K562 (cell line): ENCODE results near the gene UBE2I. TPM values are rescaled to one million over a fixed set of nuclear protein-coding genes. Genes with fewer than 3 reads are reported as not detected.

Experiments used
- LARP7 ChIP-seq: fragments of 450-650 bp; IDR thresholded peaks from 2 replicates; pipeline ENCODE4 v1.6.1; 2016
- MCM2 ChIP-seq: fragments of 450-650 bp; IDR thresholded peaks from 2 replicates; pipeline ENCODE4 v1.6.1; 2017; ENCODE audit warnings: low read depth, mild to moderate bottlenecking
- MEIS2 ChIP-seq: fragments of 450-650 bp; IDR thresholded peaks from 2 replicates; pipeline ENCODE4 v1.6.1; 2014; ENCODE audit warnings: mild to moderate bottlenecking; ENCODE audit not compliant: partially characterized antibody
- ZNF57 ChIP-seq: fragments of 450-650 bp; formaldehyde crosslinking; IDR thresholded peaks from 2 replicates; pipeline ENCODE4 v1.4.0; 2020; ENCODE audit warnings: mild to moderate bottlenecking, moderate library complexity
- polyA plus RNA-seq, 8 experiments: library from polyadenylated mRNA; depleted of rRNA in 4 of 8; stranded (reverse) in 5 of 8; unstranded in 3 of 8; fragments of >200 nt; fragmentation: Nextera tagmentation in 2 of 8; fragmentation: Illumina TruSeq in 1 of 8; extraction: Ambion mirVana in 2 of 8; extraction: Trizol in 1 of 8; gene quantifications; 2 replicates each; pipeline versions ENCODE4 v1.2.1 to v1.2.3, GENCODE V29; 2011 to 2014; ENCODE audit warnings: inconsistent platforms in 1 of 8, missing spikeins in 1 of 8
- total RNA-seq, 7 experiments: library from RNA; depleted of rRNA in 6 of 7; stranded (reverse); fragments of >200 nt in 6 of 7; fragmentation: Illumina TruSeq in 2 of 7; extraction: Trizol in 2 of 7; gene quantifications; 2 replicates each; pipeline versions ENCODE4 v1.2.1 to v1.2.3, GENCODE V29; 2011 to 2021; ENCODE audit warnings: low replicate concordance in 1 of 7
- TF ChIP-seq, protein P1 (sequence below), 2 experiments: fragments of 450-650 bp; IDR thresholded peaks; 2 replicates each; pipeline ENCODE4 v1.6.1; 2016
- TF ChIP-seq, protein P2 (sequence below), 2 experiments: fragments of 450-650 bp; IDR thresholded peaks; 2 replicates each; pipeline ENCODE4 v1.6.1; 2018; ENCODE audit warnings: mild to moderate bottlenecking in 2 of 2, low read depth in 1 of 2; ENCODE audit not compliant: partially characterized antibody in 2 of 2

Gene UBE2I
- total and polyA plus RNA-seq, 9 of the 15 experiments (the other 6 are each of a cell fraction or from before 2014, with no cell fraction given), result 36.6 to 254 (median 104) TPM

DNA sequence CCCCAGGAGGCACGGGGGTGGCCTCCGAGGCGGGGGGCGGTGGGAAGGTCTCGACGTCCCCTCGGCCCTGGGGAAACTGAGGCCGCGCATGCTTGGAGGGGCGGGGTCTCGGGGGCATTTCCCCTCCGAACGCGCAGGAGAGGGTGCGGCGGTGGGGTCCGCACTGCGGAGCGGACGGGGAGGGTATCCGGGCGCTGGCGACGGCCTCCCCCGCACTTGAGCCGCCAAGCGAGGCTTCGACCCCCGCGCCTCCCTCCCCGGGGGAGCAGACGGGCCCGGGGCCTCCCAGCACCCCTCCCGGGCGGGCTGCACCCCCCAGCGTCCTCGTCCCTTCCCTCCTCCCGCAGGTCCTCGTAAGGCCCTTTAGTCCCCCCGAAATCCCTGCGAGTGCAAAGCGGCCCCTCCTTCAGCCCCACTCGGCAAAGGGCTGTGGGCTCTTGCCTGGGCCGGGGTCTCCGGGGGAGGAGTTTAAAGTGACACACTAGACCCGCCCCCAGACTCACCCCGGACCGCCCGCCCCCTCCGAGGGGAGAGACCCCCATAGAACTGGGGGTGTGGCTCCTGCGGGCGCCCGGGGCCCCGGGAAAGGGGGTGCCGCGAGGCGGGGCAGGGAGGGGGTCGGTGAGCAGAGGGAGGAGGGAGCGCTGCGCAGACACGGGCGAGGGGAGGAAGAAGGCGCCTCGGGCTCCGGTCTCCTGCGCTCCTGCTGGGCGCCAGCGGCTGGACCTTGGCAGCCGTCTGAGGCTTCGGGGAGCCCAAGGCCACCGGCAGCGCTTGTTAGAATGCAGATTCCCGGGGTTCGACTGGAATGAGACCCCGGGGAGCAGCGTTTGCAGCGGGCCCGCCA is 24.6 kb downstream of the UBE2I start (continued):
- TF ChIP-seq, protein P1, sequence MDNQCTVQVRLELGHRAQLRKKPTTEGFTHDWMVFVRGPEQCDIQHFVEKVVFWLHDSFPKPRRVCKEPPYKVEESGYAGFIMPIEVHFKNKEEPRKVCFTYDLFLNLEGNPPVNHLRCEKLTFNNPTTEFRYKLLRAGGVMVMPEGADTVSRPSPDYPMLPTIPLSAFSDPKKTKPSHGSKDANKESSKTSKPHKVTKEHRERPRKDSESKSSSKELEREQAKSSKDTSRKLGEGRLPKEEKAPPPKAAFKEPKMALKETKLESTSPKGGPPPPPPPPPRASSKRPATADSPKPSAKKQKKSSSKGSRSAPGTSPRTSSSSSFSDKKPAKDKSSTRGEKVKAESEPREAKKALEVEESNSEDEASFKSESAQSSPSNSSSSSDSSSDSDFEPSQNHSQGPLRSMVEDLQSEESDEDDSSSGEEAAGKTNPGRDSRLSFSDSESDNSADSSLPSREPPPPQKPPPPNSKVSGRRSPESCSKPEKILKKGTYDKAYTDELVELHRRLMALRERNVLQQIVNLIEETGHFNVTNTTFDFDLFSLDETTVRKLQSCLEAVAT (IDR thresholded peaks at IDR 0.05), result no peak
- no peak for TF ChIP-seq ZNF57 (CRISPR knock-in tag)
- no peak for TF ChIP-seq MEIS2
- TF ChIP-seq MCM2, result no peak
- TF ChIP-seq LARP7, result no peak
- TF ChIP-seq, protein P2, sequence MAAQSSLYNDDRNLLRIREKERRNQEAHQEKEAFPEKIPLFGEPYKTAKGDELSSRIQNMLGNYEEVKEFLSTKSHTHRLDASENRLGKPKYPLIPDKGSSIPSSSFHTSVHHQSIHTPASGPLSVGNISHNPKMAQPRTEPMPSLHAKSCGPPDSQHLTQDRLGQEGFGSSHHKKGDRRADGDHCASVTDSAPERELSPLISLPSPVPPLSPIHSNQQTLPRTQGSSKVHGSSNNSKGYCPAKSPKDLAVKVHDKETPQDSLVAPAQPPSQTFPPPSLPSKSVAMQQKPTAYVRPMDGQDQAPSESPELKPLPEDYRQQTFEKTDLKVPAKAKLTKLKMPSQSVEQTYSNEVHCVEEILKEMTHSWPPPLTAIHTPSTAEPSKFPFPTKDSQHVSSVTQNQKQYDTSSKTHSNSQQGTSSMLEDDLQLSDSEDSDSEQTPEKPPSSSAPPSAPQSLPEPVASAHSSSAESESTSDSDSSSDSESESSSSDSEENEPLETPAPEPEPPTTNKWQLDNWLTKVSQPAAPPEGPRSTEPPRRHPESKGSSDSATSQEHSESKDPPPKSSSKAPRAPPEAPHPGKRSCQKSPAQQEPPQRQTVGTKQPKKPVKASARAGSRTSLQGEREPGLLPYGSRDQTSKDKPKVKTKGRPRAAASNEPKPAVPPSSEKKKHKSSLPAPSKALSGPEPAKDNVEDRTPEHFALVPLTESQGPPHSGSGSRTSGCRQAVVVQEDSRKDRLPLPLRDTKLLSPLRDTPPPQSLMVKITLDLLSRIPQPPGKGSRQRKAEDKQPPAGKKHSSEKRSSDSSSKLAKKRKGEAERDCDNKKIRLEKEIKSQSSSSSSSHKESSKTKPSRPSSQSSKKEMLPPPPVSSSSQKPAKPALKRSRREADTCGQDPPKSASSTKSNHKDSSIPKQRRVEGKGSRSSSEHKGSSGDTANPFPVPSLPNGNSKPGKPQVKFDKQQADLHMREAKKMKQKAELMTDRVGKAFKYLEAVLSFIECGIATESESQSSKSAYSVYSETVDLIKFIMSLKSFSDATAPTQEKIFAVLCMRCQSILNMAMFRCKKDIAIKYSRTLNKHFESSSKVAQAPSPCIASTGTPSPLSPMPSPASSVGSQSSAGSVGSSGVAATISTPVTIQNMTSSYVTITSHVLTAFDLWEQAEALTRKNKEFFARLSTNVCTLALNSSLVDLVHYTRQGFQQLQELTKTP (IDR thresholded peaks at IDR 0.05; ENCODE audit: low read depth in 1 of 2, partially characterized antibody in 2 of 2), result no peak
